ENCODE measurements around the gene PET100. TPM values are rescaled to one million over a fixed set of nuclear protein-coding genes. Genes with fewer than 3 reads are reported as not detected.
A peak's percentile ranks its signal among the peaks of the same experiment; 100 is the strongest.

Gene PET100
- total RNA-seq, 1 donor from 2014 or later, result 10.3 TPM

DNA sequence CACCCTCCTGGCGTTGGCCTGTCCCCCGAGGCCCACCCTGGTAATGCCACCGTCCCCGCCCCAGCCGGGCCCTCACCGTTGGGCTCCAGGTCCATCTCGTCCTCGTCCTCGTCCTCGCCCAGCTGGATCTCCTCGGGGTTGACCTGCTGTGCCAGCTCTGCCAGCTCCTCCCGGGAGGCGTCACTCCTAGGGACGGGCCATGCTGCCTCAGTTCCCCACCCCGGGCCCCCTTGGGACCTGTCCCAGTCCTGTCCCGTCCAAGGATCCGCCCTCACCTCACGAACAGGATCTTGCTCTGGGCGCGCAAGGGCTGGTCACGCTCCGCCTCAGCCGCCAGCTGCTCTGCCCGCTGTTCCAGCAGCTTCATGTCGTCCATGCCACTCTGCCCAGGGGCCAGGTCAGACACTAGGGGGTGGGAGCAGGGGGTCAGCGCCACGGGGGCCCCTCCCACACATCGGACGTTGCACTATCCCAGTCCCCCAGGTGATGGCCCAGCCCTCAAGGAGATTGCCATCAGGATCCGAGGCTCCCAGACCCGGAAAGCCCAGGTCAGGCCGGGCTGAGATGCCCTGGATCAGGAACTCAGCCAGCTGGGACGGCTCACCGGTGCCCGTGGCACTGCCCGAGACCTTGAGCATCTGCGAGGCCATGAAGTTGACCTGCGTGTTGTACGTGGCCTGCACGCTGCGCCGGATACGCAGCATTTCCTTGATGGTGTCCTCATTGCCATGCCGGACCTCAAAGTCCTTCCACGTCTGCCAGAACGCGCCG, 9.7 kb upstream of the PET100 start:
- Histone ChIP-seq H3K36me3 (ENCODE audit: control insufficient read depth, insufficient read depth, low read length) (peaks cover 40% of the 10 kb centered on the region), H3K27me3 (ENCODE audit: control insufficient read depth, insufficient read depth, low read length) (no peaks in the 10 kb centered on the region), H3K4me3 (ENCODE audit: low read depth, low read length) (no peak overlapping the region)
- TF ChIP-seq, protein P1, sequence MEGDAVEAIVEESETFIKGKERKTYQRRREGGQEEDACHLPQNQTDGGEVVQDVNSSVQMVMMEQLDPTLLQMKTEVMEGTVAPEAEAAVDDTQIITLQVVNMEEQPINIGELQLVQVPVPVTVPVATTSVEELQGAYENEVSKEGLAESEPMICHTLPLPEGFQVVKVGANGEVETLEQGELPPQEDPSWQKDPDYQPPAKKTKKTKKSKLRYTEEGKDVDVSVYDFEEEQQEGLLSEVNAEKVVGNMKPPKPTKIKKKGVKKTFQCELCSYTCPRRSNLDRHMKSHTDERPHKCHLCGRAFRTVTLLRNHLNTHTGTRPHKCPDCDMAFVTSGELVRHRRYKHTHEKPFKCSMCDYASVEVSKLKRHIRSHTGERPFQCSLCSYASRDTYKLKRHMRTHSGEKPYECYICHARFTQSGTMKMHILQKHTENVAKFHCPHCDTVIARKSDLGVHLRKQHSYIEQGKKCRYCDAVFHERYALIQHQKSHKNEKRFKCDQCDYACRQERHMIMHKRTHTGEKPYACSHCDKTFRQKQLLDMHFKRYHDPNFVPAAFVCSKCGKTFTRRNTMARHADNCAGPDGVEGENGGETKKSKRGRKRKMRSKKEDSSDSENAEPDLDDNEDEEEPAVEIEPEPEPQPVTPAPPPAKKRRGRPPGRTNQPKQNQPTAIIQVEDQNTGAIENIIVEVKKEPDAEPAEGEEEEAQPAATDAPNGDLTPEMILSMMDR (IDR thresholded peaks at IDR 0.05; ENCODE audit: insufficient read depth, low read length, severe bottlenecking), result no peak
- FAIRE-seq, result no peak
- DNase-seq (ENCODE audit: low read depth), result no peak

DNA sequence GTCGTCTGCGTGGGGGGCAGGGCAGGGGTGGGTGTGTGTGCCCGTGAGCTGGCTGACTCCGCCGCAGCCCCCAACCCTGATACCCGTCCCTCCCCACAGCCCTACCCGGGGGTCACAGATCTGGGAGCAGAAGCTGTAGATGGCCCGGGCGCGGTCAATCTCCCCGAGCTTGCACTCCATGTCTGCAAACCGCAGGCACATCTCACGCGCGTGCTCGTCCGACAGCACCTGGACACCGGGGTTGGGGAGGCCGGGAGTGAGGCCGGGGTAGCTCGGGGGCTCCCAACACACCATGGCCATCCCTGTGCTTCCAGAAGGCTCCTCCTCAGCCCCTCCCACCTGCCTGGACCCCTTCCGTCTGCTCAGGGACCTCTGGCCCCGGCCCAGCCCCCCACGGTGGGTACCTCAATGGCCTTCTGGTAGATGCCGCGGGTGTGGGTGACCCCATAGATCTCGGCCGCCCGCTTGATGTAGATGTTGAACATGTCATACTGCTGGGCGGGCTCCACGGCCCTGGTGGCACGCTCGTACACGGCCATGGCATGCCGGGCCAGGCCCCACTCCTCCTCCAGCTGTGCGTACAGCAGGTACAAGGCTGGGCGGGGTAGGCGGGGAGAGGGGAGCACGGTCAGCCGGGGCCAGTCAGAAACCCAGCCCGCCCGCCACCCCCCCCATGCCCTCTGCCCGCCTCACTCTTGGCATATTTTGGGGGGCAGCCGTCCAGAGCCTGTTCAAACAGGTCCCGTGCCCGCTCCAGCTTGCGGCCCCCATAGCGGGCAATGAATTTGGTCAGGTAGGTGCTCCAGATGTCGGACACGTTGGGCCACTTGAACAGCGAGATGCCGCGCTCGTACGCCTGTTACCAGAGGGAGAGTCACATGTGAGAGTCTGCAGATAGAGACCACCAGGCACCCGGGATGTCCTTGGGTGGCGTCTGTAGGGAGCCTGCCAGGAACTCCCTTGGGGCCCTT, 8.9 kb upstream of the PET100 start:
- FAIRE-seq, result no peak
- Histone ChIP-seq H3K27me3 (ENCODE audit: control insufficient read depth, insufficient read depth, low read length) (no peaks in the 10 kb centered on the region), H3K4me3 (ENCODE audit: low read depth, low read length) (no peak overlapping the region), H3K36me3 (ENCODE audit: control insufficient read depth, insufficient read depth, low read length) (peaks cover 44% of the 10 kb centered on the region)
- no peak for DNase-seq (ENCODE audit: low read depth)
- TF ChIP-seq, protein P1 (IDR thresholded peaks at IDR 0.05; ENCODE audit: insufficient read depth, low read length, severe bottlenecking), result no peak

DNA sequence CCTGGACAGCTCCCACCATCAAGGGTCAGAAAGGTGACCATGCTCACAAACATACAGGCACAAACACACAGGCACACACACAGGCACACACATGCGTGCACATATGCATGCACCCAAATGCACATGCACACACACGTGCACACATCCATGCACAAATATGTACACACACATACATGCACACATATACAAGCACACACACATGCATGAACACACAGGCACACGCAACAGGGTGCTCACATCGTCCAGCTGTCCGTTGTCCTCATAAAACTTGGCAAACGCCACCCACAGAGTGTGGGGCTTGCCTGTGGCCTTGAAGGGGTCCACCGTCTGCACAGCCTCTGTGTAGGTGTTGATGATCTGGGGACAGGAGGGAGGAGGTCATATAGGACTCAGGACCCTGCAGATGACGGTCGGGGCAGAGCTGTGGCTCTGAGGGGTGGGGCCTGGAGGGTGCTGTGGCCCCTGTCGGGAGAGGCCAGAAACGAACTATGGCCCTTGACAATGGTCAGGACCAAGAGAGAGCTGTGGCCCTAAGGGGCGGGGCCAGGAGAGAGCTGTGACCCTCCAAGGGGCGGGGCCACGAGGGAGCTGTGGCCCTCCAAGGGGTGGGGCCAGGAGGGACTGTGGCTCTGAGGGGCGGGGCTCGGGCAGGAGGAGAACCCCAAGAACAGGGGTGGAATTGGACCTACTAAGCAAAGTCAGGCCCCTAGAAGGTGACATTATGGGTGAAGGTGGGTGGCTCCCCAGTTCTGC, 6.5 kb upstream of the PET100 start:
- DNase-seq (ENCODE audit: low read depth) (no peak), FAIRE-seq (peak; percentile 95)
- Histone ChIP-seq H3K27me3 (ENCODE audit: control insufficient read depth, insufficient read depth, low read length) (no peaks in the 10 kb centered on the region), H3K36me3 (ENCODE audit: control insufficient read depth, insufficient read depth, low read length) (peaks cover 50% of the 10 kb centered on the region), H3K4me3 (ENCODE audit: low read depth, low read length) (no peak overlapping the region)
- TF ChIP-seq, protein P1 (IDR thresholded peaks at IDR 0.05; ENCODE audit: insufficient read depth, low read length, severe bottlenecking), result no peak

DNA sequence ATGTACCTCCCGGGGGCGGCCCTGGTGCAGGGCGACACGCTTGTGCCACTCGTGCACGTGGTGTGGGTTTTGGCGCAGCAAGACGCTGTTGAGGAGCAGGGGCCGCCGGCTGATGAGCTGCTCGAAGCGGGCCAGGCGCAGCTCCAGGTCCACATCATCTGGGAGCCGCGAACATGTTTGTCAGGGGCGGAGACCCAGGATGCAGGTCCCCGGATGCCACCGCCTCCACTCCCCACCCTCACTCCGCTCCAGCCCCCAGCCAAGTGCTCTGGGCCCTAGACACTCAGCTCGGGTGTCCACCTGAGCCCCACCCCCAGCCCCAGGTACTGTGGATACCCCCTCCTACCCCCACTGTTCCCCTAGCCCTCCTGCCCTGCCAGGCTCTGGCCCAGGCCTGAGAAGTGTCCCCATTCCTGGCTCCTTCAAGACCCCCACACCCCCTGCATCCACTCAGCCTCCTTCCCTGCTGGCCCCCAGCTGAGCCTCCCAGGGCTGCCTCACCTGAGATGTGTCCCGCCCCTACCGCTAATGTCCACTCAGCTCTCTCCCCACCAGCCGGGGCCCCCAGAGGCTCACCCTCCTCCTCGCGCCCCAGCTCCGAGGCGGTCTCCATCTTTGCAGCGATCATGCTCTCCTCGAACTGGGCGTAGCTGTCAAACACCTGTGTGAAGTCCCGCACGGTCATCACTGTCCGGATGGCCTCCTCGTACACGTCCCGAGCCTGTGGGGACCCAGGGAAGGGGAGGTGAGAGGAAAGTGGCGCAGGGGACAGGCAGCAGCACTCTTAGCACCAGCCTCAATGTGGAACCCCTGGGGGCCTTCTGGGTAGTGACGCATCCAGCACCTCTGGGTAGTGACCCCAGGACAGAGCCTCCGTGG, 5.6 kb upstream of the PET100 start:
- TF ChIP-seq, protein P1 (IDR thresholded peaks at IDR 0.05; ENCODE audit: insufficient read depth, low read length, severe bottlenecking), result no peak
- Histone ChIP-seq H3K36me3 (ENCODE audit: control insufficient read depth, insufficient read depth, low read length) (peaks cover 47% of the 10 kb centered on the region), H3K4me3 (ENCODE audit: low read depth, low read length) (no peak overlapping the region), H3K27me3 (ENCODE audit: control insufficient read depth, insufficient read depth, low read length) (no peaks in the 10 kb centered on the region)
- FAIRE-seq (no peak), DNase-seq (ENCODE audit: low read depth) (no peak)

DNA sequence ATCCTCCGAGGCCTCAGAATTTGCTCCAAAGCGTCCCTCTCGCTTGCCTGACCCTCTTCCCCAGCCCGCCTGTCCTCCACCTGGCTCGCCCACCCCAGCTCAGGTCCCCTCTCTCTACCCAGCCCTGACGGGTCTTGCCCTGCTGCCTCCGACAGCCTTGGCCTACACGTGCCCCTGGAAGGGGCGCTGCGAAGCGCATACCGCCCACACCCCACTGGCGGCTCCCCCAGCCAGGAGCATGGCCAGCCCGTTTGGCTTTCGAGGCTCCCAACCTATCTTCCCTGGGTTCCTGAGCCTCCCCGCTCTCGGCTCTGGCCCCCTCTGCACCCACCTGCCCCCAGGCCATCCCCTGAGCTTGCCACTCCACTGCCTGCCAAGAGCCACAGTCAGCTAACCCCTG, 4.8 kb upstream of the PET100 start:
- DNase-seq (ENCODE audit: low read depth) (no peak), FAIRE-seq (no peak)
- peaks cover 45% of the 10 kb centered on the region for H3K36me3 ChIP-seq (ENCODE audit: control insufficient read depth, insufficient read depth, low read length)
- TF ChIP-seq, protein P1 (IDR thresholded peaks at IDR 0.05; ENCODE audit: insufficient read depth, low read length, severe bottlenecking), result no peak
- no peaks in the 10 kb centered on the region for H3K27me3 ChIP-seq (ENCODE audit: control insufficient read depth, insufficient read depth, low read length)
- no peak overlapping the region for H3K4me3 ChIP-seq (ENCODE audit: low read depth, low read length)
